HG02938 (cell line): ENCODE data around the gene PPP4R1.
A peak's percentile ranks its signal among the peaks of the same experiment; 100 is the strongest.
"Not testable (repeated sequence)": the region's sequence is repeated elsewhere in the genome, so short reads cannot be mapped to it uniquely, and the experiment has no call there.

Experiments used
- ATAC-seq: cut with Tn5 transposase; IDR thresholded peaks from one replicate; pipeline ENCODE4 v1.9.1; 2021; ENCODE audit warnings: mild to moderate bottlenecking, moderate library complexity; ENCODE audit not compliant: unreplicated experiment

PPP4R1 gene

DNA sequence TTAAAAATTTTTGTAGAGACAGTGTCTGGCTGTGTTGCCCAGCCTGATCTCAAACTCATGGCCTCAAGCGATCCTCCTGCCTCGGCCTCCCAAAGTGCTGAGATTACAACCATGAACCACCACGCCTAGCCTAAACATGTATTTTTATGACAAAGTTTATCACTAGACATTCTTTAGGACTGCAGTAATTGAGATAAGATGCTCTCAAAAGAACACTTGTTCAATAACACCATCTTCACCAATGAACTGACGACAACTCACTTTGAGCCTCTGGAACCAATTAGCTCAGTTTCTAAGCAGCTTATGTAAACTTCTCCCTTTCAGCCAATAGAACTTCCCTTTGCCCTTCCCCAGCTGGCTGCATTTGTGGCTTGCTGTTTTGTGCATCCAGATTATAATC is 15.3 kb upstream of the PPP4R1 start:
- no peak for ATAC-seq

DNA sequence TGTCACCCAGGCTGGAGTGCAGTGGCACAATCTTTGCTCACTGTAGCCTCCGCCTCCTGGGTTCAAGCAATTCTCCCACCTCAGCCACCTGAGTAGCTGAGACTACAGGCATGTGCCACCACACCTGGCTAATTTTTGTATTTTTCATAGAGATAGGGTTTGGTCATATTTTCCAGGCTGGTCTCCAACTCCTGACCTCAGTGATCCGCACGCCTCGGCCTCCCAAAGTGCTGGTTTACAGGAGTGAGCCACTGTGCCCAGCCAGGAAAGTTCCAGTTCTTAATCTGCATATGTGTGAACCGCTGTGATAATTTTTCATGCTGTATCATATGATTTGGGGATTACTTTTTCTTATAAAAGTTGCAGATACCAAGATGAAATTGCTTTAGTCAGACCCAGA is 14.6 kb upstream of the PPP4R1 start:
- ATAC-seq = no peak

DNA sequence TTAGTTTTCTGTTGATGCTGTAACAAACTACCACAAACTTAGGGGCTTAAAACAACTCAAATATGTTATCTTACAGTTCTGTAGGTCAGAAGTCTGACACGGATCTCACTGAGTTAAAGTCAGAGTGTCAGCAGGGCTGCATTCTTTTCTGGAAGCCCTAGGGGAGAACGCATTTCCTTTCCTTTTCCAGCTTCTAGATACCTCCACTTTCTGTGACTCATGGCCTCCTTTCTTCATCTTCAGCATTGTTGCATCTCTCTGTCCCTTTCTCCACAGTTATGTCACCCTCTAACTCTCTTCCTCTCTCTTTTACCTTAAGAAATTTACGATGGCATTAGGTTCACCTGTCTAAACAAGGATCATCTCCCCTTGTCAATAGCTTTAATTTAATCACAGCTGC is 13.3 kb upstream of the PPP4R1 start:
- ATAC-seq = no peak

DNA sequence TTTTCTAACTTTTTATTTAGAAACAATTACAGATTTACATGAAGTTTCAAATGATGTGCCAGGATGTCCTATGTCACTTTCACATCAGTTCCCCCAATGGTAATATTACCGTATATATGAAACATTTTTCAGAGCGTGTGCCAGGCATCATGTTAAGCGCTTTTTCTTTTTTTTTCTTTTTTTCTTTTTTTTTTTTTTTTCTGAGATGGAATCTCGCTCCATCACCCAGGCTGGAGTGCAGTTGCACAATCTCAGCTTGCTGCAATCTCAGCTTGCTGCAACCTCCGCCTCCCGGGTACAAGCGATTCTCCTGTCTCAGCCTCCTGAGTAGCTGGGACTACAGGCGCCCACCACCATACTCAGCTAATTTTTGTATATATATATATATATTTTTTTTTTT is 5.6 kb upstream of the PPP4R1 start:
- ATAC-seq = no peak

DNA sequence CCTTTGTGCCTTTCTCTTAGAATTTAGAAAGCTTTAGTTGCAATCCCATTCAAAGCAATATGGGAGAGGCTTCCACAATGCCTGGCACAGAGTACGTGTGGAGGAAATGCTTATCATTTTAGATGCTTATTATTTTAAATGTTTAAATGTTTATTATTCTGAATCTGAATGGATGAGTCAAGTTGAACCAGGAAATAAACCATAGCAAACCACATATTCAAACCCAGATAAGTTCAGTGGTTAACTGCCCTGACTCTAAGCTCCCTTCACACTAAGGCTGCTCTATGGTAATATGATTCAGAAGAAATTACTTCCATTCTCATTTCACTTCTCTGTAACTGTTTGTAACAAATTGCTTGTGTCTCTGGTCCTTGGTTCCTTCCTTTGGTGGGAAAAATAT is 5.2 kb upstream of the PPP4R1 start:
- no peak for ATAC-seq

DNA sequence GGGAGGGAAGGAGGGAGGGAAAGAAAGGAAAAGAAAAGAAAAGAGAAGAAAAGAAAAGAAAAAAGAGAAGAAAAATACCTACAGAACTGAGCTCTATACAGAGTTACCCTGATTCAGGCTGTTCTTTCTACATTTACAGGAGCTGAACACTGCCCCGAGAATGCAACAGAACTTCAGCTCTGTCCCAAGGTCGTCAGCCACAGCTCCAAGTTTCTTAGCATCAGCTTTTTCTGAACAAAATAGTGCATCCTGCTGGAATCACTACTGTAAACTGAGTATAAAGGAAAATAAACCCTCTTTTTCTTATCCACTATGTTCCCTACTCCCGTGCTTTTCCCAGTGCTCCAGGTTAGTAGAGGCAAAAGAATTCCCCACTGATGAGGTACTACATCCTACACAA is 4.7 kb upstream of the PPP4R1 start:
- ATAC-seq = no peak

DNA sequence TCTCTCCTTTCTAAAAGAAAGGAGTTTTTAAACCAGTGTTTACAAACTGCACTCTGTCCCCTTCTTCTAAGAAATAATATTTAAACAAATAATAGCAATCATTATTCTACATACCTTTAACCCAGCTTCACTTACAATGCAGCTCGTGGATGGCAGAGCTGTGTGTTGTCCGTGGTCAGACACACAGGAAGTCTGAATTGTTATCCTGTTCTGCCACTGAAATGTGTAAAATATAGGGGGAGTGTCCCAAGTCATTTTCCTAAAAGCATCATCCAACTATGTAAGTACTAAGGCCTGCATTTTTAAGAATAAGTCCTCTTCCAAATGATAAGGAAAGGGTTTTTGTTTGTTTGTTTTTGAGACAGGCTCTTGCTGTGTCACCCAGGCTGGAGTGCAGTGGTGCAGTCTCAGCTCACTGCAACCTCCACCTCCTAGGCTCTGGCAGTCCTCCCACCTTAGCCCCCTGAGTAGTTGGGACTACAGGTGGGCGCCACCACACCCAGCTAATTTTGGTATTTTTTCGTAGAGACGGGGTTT is 2.7 kb upstream of the PPP4R1 start:
- ATAC-seq = no peak

DNA sequence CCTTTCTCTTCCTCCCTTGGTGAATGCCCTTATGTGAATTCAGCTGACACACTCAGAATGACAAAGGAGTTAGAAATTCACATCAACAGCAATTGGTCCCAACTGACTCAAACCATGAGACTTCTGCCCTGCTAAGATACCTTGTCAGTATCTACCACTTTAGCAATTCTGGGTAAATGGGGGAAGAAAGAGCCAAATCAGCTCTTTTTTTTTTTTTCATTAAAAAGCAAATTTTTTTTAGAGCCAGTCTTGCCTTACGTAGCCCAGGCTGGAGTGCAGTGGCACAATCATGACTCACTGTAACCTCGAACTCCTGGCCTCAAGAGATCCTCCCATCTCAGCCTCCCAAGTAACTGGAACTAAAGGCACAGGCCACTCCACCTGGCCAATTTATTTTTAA is 1.7 kb upstream of the PPP4R1 start:
- ATAC-seq = no peak

DNA sequence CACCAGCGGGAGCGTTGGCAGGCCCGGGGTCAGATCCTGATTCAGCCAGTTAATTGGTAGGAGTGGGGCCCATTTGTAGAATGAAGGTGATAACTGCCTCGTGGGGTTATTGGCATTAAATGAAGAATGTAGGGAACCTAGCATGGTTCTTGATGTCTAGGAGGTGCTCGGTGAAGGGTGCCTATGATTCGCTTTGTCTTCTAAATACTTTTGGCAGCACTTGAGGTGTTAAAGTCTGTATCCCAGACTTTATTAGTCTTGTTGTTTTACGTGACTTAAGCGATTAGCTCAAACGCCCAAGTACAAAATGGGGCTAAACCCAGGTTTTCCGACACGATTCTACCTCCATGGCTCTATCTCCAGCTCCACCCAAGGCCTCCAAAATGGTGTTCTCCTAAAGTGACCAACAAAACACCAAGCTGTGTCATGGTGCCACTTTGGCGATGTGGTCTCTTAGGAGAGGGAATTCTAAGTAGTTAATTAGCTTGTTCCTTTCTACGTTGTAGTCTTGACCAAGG is 980 bp upstream of the PPP4R1 start:
- ATAC-seq = no peak

DNA sequence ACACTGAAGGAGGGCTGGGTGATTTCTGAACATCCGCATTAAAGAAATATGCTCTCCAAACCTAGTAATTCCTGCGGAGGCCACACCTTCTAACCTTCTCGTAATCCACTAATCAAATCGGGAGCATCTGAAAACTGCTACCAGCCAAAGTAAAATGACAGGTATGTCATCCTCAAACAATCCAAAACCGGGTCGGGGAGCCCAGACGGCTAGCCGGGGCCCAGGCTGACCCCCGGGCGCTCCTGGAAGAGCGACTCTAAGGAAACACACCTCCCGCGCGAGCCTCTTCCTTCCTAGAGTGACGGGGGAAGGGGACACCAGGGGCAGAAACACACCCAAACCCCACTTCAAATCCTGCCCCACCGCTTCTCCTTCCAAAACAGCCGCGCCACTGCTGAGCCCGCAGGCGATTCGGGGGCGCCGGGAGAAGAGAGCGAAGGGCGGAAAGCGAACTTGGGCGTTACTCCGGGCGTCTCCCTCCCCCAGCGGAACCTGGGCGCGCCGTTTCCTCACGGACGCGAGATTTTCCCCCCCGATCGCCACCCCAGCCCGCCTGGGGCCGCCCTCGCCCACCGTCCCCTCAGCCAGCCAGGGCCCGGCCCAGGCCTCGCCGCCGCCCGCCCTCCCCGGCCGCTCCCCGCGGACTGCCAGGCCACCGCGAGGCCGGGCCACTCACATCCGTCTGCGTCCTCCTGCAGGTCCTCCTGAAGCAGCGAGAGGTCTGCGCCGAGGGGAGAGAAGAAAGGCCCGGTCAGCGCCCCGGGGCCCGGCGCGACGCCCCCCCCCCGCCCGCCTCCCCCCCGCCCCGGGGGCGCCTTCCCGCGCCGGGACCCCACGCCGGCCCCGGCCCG is 584 bp downstream of the PPP4R1 start:
- ATAC-seq = peak; percentile 24

DNA sequence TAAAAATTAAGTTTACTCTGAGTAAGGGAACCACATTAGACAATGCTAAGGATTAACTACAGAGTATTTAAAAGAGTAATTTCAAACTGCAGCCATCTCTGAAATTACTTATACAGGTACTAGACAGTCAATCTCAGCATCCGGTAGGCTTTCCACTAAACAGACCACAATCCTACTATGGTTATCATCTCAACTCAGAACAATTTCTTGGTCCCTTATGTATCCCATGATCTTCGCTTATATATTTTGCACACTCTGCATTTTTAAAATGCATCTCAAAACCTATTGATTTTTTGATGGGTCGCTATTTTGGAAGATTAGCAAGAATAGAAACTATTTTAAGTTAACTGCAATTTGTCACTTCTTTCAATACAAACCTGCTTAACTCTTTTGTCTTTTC is 1.4 kb downstream of the PPP4R1 start:
- no peak for ATAC-seq

DNA sequence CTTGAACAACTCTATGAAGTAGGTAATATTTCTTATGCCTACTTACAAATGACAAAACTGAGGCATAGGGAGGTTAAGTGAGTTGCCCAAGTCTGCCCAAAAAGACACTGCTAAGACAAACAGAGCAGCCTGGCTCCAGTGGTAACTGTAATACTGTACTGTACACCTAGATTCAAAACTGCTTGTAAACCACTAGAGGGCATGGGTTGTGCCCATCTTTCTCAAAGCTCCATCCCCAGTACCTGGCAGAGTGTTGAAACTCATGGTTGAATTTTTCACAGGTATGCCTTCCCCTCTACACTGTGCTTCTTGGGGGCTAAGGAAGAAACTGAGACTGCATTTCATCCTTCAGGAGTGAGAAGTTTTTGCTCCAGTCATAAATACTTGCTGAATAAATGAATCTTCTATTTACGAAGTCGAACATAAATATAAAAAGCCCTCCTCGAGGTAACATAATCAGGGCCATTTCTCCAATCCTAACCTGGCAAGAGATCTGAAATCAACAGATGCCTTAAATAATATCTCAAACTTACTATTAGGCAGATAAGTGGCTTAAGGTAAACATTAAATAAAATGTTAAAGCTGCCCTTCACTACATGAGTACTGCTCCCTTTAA is 2.0 kb downstream of the PPP4R1 start:
- ATAC-seq = peak; percentile 35

DNA sequence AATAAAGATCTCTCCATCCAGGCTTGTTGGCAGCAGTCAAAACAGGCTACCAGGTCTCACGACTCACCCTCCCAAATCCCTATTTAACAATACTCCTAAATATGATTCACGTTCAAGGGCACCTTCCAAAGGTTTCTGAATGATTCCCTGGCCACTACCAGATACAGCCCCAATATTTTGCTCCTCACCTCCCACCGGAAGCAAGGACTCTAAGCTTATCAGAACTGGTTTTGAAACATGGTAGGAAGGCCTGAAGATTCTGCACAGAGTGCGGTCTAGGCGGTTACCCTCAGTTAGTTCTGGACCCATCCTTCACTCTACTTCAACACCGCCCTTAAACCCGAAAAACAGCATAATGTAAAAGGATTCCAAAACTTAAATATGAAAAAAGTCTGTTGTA is 5.2 kb downstream of the PPP4R1 start:
- ATAC-seq = no peak

DNA sequence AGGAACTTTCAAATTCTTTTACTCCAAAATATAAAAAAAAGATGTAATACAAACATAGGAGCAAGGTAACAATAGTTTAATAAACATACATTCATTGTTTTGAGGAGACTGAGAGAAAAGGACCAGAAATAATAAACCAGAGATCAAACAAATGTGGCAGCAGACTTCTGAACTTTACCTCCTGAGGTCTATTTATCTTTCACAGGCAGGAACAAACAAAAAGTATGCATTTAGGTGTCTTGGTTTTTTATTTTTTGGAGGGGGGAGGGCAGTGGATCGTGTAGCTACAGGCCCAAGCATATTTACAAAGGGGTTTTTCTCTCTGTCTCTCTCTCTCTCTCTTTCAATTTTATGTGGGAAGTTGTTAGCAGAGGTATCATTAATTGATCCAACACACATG is 5.6 kb downstream of the PPP4R1 start:
- ATAC-seq = no peak

DNA sequence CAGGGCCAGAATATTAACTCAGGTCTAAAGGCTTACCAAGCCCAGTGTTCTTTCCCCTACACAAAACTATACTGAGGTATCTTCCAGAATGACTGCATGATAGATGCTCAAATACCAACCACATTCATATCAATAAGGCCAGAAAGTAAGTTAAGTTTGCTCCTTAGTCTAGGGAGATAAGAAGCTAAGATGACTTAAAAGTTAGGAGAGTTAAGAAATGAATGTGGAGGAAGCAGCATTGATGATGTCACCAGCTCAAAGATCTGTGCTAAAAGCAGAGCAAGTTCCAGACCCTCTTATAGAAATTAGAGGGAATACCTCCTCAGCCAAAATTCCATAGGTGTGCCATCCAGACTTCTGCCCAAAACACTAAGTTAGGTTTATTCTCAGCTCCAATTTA is 6.1 kb downstream of the PPP4R1 start:
- no peak for ATAC-seq

DNA sequence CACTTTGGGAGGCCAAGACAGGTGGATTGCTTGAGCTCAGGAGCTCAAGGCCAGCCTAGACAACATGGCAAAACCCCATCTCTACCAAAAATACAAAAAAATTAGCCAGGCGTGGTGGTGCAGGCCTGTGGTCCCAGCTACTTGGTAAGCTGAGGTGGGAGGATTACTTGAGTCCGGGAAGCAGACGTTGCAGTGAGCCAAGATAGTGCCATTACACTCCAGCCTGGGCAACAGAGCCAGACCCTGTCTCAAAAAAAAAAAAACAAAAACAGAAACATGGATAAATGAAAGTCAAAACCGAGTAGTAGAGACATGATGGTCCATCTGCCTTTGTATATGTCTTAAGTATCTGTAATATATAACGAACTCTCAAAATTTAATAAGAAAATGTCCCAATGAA is 7.2 kb downstream of the PPP4R1 start:
- not testable (repeated sequence) for ATAC-seq

DNA sequence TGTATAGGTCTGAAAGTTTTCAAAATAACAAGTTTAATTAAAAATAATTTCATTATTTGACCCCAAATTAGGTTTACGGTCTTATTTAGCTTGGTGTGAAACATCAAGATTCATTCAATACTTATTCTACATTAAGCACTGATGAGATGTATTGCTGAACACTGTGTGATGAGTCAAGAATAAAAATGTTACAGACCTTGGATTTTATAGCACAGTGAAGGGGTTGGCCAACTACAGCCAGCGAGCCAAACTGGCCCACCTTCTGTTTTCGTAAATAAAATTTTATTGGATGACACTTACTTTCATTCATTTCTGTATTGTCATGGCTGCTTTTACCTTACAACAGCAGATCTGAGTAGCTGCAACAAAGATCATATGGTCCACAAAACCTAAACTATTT is 8.3 kb downstream of the PPP4R1 start:
- no peak for ATAC-seq

DNA sequence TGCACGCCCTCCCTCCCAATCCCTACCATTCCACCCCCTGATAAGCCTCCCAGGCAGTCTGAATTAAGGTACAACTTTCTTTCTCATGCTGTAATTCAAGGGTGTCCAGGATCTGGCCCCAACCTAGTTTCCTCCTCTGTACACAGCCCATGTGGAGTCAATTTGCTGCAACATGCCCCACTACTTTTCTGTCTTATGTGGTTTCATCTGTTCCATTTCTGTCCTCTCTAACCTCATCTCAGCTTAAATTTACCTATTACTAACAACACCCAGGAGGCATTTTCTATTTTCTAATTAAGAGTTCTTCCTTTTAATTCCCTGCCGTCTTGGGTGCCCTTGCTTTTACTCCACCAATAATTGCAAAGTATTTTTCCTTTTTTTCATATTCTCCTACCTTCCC is 10.0 kb downstream of the PPP4R1 start:
- no peak for ATAC-seq

DNA sequence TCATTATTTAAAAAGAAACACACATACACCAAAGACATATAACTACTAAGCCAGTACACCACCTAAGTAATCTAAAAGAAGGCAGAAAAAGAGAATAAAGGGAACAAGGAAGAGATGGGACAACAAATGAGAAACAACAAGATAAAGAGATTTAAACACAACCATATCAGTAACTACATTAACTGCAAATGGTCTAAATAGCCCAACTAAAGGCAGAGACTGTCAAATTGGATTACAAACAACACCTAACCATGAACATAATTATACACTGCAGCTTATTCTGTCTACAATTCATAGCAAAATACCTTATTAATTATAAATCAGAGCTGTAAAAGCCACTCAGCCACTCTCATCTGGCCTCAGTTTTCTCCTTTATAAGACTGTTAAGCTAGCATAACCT is 15.0 kb downstream of the PPP4R1 start:
- no peak for ATAC-seq

DNA sequence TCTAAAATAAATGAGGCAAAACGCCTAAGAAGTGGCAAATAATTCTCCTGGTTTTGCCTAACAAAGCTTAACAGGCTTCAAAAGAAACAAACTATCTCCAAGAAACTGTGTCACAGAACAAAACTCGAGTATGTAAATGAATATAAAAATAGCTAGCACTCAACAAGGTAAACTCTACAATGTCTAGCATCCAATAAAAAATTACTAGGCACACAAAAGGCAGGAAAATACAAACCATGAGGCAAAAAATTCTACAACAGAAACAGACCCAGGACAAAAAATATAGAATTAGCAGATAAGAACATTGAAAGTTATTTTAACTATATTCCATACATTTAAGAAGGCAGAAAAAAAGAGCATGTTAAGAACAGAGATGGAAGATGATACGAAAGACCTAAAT is 16.8 kb downstream of the PPP4R1 start:
- no peak for ATAC-seq

DNA sequence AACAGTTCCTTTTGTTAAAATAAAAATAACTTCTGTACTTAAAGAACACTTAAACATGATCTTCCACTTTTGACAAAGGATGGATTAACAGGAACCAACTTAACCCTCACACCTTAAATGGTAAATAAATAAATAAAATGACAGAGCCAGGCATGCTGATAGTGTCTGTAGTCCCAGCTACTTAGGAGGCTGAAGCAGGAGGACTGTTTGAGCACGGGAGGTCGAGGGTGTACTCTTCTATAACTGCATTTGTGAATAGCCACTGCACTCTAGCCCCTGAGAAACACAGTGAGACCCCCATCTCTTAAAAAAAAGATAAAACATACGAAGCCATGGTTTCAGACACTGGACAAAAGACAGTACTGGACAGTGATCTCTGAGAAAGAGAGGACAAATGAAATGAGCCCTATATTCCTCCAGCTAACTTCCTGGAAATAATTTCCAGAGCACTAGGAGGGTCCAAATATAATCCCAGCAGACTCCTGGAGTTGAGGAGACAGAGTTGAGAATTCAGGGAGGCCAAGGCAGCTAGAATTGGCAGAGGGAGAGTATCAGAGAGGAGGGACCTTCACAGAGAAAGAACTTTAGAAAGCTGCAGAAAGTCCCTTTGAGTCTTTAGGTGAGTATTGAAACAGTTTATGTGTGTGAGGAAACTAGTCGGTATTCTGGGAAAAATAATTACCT is 17.4 kb downstream of the PPP4R1 start:
- no peak for ATAC-seq

DNA sequence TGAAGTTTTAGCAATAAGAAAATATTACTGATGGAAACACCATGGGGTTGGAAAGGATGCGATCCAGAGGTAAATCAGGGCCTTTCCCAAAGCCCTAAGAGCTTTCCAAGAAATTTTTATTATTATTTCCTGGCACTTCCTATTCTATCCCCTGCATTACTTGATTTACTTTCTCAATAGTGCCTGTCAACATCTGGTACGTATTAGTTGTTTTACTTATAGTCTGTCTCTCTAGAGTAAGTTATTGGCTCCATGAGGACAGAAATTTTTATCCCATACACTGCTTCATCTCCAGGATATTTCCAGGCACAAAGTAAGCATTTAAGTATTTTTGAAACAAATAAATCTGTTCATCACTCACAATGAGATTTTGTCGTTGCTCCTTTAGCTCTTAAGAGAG is 18.1 kb downstream of the PPP4R1 start:
- no peak for ATAC-seq
